NK-92 treated with Interleukin-12 subunit alpha and Interleukin-12 subunit beta, amount 100 ng/mL, for 24 hours (cell line): ENCODE measurements around the gene MTUS2.

Experiments used
- DNase-seq: peaks from one replicate; lab custom pipeline; 2025; lab: John Stamatoyannopoulos, UW

The MTUS2 gene

GRCh38 chr13:29484796-29485195 is 664.7 kb downstream of the MTUS2 start:
- no peak for DNase-seq

GRCh38 chr13:29486551-29486950 is 666.4 kb downstream of the MTUS2 start:
- no peak for DNase-seq

- no peak for DNase-seq
Measured at GRCh38 chr13:29487466-29488454, 667.6 kb downstream of the MTUS2 start.

GRCh38 chr13:29489650-29490560 is 669.8 kb downstream of the MTUS2 start:
- DNase-seq = no peak

GRCh38 chr13:29490561-29490885 is 670.4 kb downstream of the MTUS2 start:
- no peak for DNase-seq

- DNase-seq = no peak
Measured at GRCh38 chr13:29491248-29491647, 671.1 kb downstream of the MTUS2 start.

- no peak for DNase-seq
Measured at GRCh38 chr13:29493796-29494195, 673.7 kb downstream of the MTUS2 start.

- DNase-seq = no peak
Measured at GRCh38 chr13:29494520-29494919, 674.4 kb downstream of the MTUS2 start.

GRCh38 chr13:29496241-29496712 is 676.1 kb downstream of the MTUS2 start:
- DNase-seq = no peak

- DNase-seq = no peak
Measured at GRCh38 chr13:29497137-29497654, 677.1 kb downstream of the MTUS2 start.

- no peak for DNase-seq
Measured at GRCh38 chr13:29498426-29499040, 678.4 kb downstream of the MTUS2 start.

- DNase-seq = no peak
Measured at GRCh38 chr13:29499506-29500165, 679.5 kb downstream of the MTUS2 start.

GRCh38 chr13:29500386-29500785 is 680.2 kb downstream of the MTUS2 start:
- no peak for DNase-seq

- no peak for DNase-seq
Measured at GRCh38 chr13:29501674-29502073, 681.5 kb downstream of the MTUS2 start.

GRCh38 chr13:29502391-29503008 is 682.4 kb downstream of the MTUS2 start:
- no peak for DNase-seq

GRCh38 chr13:29503041-29503837 is 683.1 kb downstream of the MTUS2 start:
- no peak for DNase-seq

- no peak for DNase-seq
Measured at GRCh38 chr13:29504691-29505090, 684.6 kb downstream of the MTUS2 start.

GRCh38 chr13:29505511-29505910 is 685.4 kb downstream of the MTUS2 start:
- DNase-seq = no peak

- no peak for DNase-seq
Measured at GRCh38 chr13:29505950-29506349, 685.8 kb downstream of the MTUS2 start.

- DNase-seq = no peak
Measured at GRCh38 chr13:29507356-29507755, 687.2 kb downstream of the MTUS2 start.
